ENCODE data around the gene SDF4.

SDF4 gene

GRCh38 chr1:1183221-1183747 is 48.5 kb downstream of the SDF4 start:
- ChIA-PET POLR2A (no interaction called here), CTCF (no interaction called here)
- no peaks in the 10 kb centered on the region for H3K4me1 ChIP-seq (ENCODE audit: control insufficient read depth, insufficient read depth, low read length)

More at GRCh38 chr1:1183221-1183747, 48.5 kb downstream of the SDF4 start:
- Histone ChIP-seq H3K9me3 (ENCODE audit: control insufficient read depth, insufficient read depth, low read depth, low read length) (no peaks in the 10 kb centered on the region), H3K27ac (ENCODE audit: extremely low read depth, low read depth, low read length) (no peak overlapping the region), H3K36me3 (ENCODE audit: control insufficient read depth in 2 of 2, insufficient read depth in 1 of 2, low read length in 2 of 2) (no peaks in the 10 kb centered on the region), H3K4me3 (ENCODE audit: low read depth, low read length) (no peak overlapping the region)
- TF ChIP-seq ZNF645 (tag by site-specific recombination; IDR thresholded peaks at IDR 0.05): no peak
- no peak for TF ChIP-seq ZNF473 (tag by site-specific recombination; IDR thresholded peaks at IDR 0.05)
- TF ChIP-seq ZNF596 (tag by site-specific recombination; IDR thresholded peaks at IDR 0.05): no peak
- no peak for TF ChIP-seq ZNF48 (tag by site-specific recombination; IDR thresholded peaks at IDR 0.05)
- TF ChIP-seq SP2 (tag by site-specific recombination; IDR thresholded peaks at IDR 0.05): no peak
- no peak for TF ChIP-seq WT1 (tag by site-specific recombination; IDR thresholded peaks at IDR 0.05)
- TF ChIP-seq ZNF169 (tag by site-specific recombination; IDR thresholded peaks at IDR 0.05): no peak
- no peak for TF ChIP-seq ZNF791 (tag by site-specific recombination; IDR thresholded peaks at IDR 0.05)
- TF ChIP-seq PRDM2 (tag by site-specific recombination; IDR thresholded peaks at IDR 0.05; ENCODE audit: borderline replicate concordance): no peak
- no peak for TF ChIP-seq ZNF114 (tag by site-specific recombination; IDR thresholded peaks at IDR 0.05)
- no peak for TF ChIP-seq ZBTB21 (tag by site-specific recombination; IDR thresholded peaks at IDR 0.05)
- TF ChIP-seq KLF8 (tag by site-specific recombination; IDR thresholded peaks at IDR 0.05): no peak
- TF ChIP-seq TSHZ1 (tag by site-specific recombination; IDR thresholded peaks at IDR 0.05; ENCODE audit: borderline replicate concordance): no peak
- no peak for TF ChIP-seq ZNF768 (tag by site-specific recombination; IDR thresholded peaks at IDR 0.05)
- TF ChIP-seq PRDM1 (tag by site-specific recombination; IDR thresholded peaks at IDR 0.05): no peak
- no peak for TF ChIP-seq ZNF777 (tag by site-specific recombination; IDR thresholded peaks at IDR 0.05; ENCODE audit: borderline replicate concordance)
- TF ChIP-seq ZNF544 (tag by site-specific recombination; IDR thresholded peaks at IDR 0.05): no peak
- TF ChIP-seq ZSCAN23 (tag by site-specific recombination; IDR thresholded peaks at IDR 0.05): no peak
